ENCODE results near the gene HOXD11. TPM values are rescaled to one million over a fixed set of nuclear protein-coding genes. Genes with fewer than 3 reads are reported as not detected.

HOXD11 gene
- total RNA-seq, 1 experiment from 2014 or later: not detected

DNA sequence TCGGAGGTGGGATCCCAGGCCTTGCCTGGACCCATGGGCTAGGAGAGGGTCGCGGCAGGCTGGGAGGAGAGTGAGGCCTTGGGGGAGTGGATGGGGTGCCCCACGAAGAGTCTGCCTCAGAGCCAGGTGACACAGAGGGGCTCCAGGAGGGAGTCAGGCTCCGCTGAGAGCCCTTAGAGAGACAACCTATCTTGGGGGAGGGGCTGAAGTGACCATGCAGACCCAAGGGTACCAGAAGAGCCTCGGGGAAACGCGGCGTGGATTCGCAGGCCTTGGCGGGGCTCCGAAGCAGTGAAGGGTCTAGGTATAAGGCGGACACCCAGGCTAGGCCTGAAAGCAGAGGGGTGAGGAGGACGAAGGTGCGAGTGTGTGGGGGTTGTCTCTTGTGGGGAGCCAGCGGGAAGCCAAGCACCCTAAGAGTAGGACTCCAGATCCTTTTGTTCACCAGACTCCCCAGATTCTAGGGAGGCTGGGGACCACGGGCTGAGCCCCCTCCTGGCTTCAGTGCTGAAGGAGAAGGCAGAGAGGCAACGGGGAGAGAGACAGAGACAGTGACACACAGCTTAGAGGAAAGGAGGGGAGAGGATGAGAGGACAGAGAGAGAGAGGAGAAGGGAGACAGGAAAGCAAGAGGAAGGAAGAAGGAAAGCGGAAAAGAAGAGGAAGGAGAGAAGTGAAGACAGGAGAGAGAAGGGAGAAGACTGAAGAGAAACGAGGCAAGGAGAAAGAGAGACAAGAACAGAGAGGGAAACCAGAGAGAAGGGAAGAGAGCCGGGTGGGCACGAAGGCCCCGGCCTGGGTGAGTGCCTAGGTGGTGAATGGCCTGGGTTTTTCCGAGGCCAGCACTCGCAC is 1.1 kb upstream of the HOXD11 start:
- H3K9me3 Mint-ChIP-seq: no peaks in the 10 kb centered on the region
- no peaks in the 10 kb centered on the region for H3K36me3 Mint-ChIP-seq
- H3K4me1 Mint-ChIP-seq: peaks cover 41% of the 10 kb centered on the region
- H3K27me3 Mint-ChIP-seq (ENCODE audit: low read depth): peaks cover 98% of the 10 kb centered on the region
- ATAC-seq (no peak; the same call in 1 of the 2 replicates), DNase-seq (ENCODE audit: low spot score) (no peak)
- no peak overlapping the region for H3K27ac Mint-ChIP-seq
- H3K4me3 Mint-ChIP-seq: peak overlapping the region; percentile 61
- CTCF ChIA-PET: interaction anchor here (1.0 to 2.4 kb wide), 3 partner anchors 9 to 70 kb away, joined by 3 to 14 read pairs (median 5); no protein-coding TSS in a partner anchor
- no peak for TF ChIP-seq JUN (CRISPR knock-in tag; IDR thresholded peaks at IDR 0.05)
- TF ChIP-seq, protein P1, sequence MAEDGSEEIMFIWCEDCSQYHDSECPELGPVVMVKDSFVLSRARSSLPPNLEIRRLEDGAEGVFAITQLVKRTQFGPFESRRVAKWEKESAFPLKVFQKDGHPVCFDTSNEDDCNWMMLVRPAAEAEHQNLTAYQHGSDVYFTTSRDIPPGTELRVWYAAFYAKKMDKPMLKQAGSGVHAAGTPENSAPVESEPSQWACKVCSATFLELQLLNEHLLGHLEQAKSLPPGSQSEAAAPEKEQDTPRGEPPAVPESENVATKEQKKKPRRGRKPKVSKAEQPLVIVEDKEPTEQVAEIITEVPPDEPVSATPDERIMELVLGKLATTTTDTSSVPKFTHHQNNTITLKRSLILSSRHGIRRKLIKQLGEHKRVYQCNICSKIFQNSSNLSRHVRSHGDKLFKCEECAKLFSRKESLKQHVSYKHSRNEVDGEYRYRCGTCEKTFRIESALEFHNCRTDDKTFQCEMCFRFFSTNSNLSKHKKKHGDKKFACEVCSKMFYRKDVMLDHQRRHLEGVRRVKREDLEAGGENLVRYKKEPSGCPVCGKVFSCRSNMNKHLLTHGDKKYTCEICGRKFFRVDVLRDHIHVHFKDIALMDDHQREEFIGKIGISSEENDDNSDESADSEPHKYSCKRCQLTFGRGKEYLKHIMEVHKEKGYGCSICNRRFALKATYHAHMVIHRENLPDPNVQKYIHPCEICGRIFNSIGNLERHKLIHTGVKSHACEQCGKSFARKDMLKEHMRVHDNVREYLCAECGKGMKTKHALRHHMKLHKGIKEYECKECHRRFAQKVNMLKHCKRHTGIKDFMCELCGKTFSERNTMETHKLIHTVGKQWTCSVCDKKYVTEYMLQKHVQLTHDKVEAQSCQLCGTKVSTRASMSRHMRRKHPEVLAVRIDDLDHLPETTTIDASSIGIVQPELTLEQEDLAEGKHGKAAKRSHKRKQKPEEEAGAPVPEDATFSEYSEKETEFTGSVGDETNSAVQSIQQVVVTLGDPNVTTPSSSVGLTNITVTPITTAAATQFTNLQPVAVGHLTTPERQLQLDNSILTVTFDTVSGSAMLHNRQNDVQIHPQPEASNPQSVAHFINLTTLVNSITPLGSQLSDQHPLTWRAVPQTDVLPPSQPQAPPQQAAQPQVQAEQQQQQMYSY (CRISPR knock-in tag; IDR thresholded peaks at IDR 0.05): peak; percentile 71
- POLR2A ChIA-PET: interaction anchor here (0.5 kb wide), 1 partner anchor 27 kb away, joined by 3 read pairs; no protein-coding TSS in a partner anchor

DNA sequence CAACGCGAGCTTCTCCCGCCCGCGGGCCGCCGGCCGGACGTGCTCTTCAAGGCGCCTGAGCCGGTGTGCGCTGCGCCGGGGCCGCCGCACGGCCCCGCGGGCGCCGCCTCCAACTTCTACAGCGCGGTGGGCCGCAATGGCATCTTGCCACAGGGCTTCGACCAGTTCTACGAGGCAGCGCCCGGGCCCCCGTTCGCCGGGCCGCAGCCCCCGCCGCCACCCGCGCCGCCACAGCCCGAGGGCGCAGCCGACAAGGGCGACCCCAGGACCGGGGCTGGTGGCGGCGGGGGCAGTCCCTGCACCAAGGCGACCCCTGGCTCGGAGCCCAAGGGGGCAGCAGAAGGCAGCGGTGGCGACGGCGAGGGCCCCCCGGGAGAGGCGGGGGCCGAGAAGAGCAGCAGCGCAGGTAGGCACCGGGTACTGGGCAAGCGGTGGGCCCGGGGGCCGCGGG is 676 bp downstream of the HOXD11 start:
- H3K9me3 Mint-ChIP-seq: no peaks in the 10 kb centered on the region
- CTCF ChIA-PET: interaction anchor here (1.0 to 2.4 kb wide), 3 partner anchors 11 to 447 kb away, joined by 3 to 14 read pairs (median 3); no protein-coding TSS in a partner anchor
- TF ChIP-seq, protein P2, sequence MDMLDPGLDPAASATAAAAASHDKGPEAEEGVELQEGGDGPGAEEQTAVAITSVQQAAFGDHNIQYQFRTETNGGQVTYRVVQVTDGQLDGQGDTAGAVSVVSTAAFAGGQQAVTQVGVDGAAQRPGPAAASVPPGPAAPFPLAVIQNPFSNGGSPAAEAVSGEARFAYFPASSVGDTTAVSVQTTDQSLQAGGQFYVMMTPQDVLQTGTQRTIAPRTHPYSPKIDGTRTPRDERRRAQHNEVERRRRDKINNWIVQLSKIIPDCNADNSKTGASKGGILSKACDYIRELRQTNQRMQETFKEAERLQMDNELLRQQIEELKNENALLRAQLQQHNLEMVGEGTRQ (CRISPR knock-in tag; IDR thresholded peaks at IDR 0.05): no peak
- no peak for TF ChIP-seq GTF2I (CRISPR knock-in tag; conservative IDR thresholded peaks at IDR 0.05)
- TF ChIP-seq, protein P3, sequence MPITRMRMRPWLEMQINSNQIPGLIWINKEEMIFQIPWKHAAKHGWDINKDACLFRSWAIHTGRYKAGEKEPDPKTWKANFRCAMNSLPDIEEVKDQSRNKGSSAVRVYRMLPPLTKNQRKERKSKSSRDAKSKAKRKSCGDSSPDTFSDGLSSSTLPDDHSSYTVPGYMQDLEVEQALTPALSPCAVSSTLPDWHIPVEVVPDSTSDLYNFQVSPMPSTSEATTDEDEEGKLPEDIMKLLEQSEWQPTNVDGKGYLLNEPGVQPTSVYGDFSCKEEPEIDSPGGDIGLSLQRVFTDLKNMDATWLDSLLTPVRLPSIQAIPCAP (CRISPR knock-in tag; IDR thresholded peaks at IDR 0.05): no peak
- no peak for TF ChIP-seq NFYB (CRISPR knock-in tag; conservative IDR thresholded peaks at IDR 0.05; ENCODE audit: low read depth)
- TF ChIP-seq, protein P4, sequence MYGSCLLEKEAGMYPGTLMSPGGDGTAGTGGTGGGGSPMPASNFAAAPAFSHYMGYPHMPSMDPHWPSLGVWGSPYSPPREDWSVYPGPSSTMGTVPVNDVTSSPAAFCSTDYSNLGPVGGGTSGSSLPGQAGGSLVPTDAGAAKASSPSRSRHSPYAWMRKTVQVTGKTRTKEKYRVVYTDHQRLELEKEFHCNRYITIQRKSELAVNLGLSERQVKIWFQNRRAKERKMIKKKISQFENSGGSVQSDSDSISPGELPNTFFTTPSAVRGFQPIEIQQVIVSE (CRISPR knock-in tag; IDR thresholded peaks at IDR 0.05; ENCODE audit: borderline replicate concordance): no peak
- TF ChIP-seq, protein P5, sequence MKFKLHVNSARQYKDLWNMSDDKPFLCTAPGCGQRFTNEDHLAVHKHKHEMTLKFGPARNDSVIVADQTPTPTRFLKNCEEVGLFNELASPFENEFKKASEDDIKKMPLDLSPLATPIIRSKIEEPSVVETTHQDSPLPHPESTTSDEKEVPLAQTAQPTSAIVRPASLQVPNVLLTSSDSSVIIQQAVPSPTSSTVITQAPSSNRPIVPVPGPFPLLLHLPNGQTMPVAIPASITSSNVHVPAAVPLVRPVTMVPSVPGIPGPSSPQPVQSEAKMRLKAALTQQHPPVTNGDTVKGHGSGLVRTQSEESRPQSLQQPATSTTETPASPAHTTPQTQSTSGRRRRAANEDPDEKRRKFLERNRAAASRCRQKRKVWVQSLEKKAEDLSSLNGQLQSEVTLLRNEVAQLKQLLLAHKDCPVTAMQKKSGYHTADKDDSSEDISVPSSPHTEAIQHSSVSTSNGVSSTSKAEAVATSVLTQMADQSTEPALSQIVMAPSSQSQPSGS (CRISPR knock-in tag; IDR thresholded peaks at IDR 0.05; ENCODE audit: borderline replicate concordance, low read depth): no peak
- no peak for TF ChIP-seq KAT7 (CRISPR knock-in tag; IDR thresholded peaks at IDR 0.05; ENCODE audit: borderline replicate concordance)
- TF ChIP-seq, protein P6, sequence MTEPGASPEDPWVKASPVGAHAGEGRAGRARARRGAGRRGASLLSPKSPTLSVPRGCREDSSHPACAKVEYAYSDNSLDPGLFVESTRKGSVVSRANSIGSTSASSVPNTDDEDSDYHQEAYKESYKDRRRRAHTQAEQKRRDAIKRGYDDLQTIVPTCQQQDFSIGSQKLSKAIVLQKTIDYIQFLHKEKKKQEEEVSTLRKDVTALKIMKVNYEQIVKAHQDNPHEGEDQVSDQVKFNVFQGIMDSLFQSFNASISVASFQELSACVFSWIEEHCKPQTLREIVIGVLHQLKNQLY (CRISPR knock-in tag; IDR thresholded peaks at IDR 0.05): no peak
- TF ChIP-seq, protein P7, sequence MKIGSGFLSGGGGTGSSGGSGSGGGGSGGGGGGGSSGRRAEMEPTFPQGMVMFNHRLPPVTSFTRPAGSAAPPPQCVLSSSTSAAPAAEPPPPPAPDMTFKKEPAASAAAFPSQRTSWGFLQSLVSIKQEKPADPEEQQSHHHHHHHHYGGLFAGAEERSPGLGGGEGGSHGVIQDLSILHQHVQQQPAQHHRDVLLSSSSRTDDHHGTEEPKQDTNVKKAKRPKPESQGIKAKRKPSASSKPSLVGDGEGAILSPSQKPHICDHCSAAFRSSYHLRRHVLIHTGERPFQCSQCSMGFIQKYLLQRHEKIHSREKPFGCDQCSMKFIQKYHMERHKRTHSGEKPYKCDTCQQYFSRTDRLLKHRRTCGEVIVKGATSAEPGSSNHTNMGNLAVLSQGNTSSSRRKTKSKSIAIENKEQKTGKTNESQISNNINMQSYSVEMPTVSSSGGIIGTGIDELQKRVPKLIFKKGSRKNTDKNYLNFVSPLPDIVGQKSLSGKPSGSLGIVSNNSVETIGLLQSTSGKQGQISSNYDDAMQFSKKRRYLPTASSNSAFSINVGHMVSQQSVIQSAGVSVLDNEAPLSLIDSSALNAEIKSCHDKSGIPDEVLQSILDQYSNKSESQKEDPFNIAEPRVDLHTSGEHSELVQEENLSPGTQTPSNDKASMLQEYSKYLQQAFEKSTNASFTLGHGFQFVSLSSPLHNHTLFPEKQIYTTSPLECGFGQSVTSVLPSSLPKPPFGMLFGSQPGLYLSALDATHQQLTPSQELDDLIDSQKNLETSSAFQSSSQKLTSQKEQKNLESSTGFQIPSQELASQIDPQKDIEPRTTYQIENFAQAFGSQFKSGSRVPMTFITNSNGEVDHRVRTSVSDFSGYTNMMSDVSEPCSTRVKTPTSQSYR (CRISPR knock-in tag; IDR thresholded peaks at IDR 0.05): no peak
- TF ChIP-seq ZBTB21 (CRISPR knock-in tag; IDR thresholded peaks at IDR 0.05; ENCODE audit: borderline replicate concordance): no peak
- TF ChIP-seq, protein P8, sequence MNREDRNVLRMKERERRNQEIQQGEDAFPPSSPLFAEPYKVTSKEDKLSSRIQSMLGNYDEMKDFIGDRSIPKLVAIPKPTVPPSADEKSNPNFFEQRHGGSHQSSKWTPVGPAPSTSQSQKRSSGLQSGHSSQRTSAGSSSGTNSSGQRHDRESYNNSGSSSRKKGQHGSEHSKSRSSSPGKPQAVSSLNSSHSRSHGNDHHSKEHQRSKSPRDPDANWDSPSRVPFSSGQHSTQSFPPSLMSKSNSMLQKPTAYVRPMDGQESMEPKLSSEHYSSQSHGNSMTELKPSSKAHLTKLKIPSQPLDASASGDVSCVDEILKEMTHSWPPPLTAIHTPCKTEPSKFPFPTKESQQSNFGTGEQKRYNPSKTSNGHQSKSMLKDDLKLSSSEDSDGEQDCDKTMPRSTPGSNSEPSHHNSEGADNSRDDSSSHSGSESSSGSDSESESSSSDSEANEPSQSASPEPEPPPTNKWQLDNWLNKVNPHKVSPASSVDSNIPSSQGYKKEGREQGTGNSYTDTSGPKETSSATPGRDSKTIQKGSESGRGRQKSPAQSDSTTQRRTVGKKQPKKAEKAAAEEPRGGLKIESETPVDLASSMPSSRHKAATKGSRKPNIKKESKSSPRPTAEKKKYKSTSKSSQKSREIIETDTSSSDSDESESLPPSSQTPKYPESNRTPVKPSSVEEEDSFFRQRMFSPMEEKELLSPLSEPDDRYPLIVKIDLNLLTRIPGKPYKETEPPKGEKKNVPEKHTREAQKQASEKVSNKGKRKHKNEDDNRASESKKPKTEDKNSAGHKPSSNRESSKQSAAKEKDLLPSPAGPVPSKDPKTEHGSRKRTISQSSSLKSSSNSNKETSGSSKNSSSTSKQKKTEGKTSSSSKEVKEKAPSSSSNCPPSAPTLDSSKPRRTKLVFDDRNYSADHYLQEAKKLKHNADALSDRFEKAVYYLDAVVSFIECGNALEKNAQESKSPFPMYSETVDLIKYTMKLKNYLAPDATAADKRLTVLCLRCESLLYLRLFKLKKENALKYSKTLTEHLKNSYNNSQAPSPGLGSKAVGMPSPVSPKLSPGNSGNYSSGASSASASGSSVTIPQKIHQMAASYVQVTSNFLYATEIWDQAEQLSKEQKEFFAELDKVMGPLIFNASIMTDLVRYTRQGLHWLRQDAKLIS (CRISPR knock-in tag; IDR thresholded peaks at IDR 0.05; ENCODE audit: borderline replicate concordance): no peak
- TF ChIP-seq ZNF219 (CRISPR knock-in tag; IDR thresholded peaks at IDR 0.05; ENCODE audit: borderline replicate concordance): no peak
- no peak for TF ChIP-seq TCF7 (CRISPR knock-in tag; IDR thresholded peaks at IDR 0.05; ENCODE audit: low read depth)

More for the DNA sequence above, 676 bp downstream of the HOXD11 start:
- ATAC-seq: no peak
- no peak overlapping the region for H3K27ac Mint-ChIP-seq
- H3K36me3 Mint-ChIP-seq: no peaks in the 10 kb centered on the region
- DNase-seq (ENCODE audit: low spot score): no peak
- peaks cover 98% of the 10 kb centered on the region for H3K27me3 Mint-ChIP-seq (ENCODE audit: low read depth)
- H3K4me3 Mint-ChIP-seq: no peak overlapping the region
- POLR2A ChIA-PET: no interaction called here
- H3K4me1 Mint-ChIP-seq: peaks cover 42% of the 10 kb centered on the region

All from WTC11 (cell line).